ENCODE measurements around the gene DCAF11.

DCAF11 gene

DNA sequence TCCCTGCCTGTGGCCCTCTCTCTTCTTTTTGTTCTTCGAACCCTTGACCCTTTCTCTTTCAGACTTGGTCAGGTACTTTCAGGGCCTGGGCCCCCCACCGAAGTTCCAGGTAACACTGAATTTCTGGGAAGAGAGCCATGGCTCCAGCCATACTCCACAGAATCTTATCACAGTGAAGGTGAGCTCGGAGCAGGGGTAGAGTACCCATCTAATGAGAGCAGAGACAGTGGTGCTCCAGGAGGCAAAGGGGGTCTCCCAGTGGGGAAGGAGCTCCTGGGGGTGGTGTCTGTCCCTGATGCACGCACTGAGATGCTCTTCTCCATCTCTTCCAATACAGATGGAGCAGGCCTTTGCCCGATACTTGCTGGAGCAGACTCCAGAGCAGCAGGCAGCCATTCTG is 51.2 kb downstream of the DCAF11 start:
- no peak for DNase-seq

GRCh38 chr14:24167469-24168114 is 53.0 kb downstream of the DCAF11 start:
- no peak for DNase-seq

GRCh38 chr14:24171422-24172260 is 57.1 kb downstream of the DCAF11 start, which contains the start of gene REC8:
REC8 (plus strand) TSS chr14:24172080; CDS start chr14:24172553, 473 bp downstream.
- DNase-seq: peak; percentile 77

DNA sequence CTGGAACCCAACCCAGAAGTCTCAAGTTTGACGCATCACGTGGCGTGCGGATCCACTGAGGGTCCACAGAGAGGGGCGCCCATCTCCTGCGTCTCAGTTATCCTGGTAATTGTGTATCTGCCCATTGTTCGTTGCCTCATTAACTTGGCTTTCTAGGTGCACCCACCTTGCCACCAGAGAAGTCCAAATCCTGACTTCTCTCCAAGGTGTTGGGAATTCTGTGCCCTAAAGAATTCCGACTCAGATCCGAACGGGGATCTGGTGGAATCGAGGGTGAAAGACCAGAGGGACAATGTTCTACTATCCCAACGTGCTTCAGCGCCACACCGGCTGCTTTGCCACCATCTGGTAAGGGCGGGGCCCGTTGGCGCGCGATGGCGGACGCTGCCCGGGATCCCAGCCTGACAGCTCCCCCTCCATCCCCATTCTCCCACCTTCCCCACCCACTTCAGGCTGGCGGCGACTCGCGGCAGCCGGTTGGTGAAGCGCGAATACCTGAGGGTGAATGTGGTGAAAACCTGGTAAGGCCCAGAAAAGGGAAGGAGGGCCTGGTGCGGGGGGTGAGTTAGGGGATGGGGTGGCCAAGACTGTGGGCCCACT is 57.8 kb downstream of the DCAF11 start:
- no peak for DNase-seq

DNA sequence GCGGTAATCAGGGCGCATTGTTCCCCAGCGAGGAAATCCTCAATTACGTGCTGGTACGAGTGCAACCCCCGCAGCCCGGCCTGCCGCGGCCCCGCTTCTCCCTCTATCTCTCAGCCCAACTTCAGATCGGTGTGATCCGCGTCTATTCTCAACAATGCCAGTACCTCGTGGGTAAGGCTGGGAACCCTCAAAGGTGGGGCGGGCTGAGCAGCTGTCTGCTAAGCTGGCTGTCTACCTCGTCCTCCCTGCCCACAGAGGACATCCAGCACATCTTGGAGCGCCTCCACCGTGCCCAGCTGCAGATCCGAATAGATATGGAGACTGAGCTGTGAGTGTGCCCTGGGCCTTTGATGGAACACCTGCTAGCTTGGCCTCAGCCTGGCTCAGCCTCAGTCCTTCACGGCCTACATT is 58.3 kb downstream of the DCAF11 start:
- DNase-seq: no peak

All from NCI-H1417 treated with DMSO at 0.1 percent for 48 hours (cell line).